Testis (tissue), 3 donors: ENCODE data around the gene WDFY4. TPM values are rescaled to one million over a fixed set of nuclear protein-coding genes. Genes with fewer than 3 reads are reported as not detected.

Source experiments
- DNase-seq: peaks from one replicate; pipeline ENCODE4 v3.0.0-alpha.2; 2019
- H3K27ac ChIP-seq, 2 donors: fragments of 200-600 bp; sonication (generic); one replicate each; pipeline ENCODE4 v1.5.1; 2019
- H3K27me3 ChIP-seq: fragments of 200-600 bp; sonication (generic); one replicate; pipeline ENCODE4 v1.5.1; 2019
- H3K36me3 ChIP-seq: fragments of 200-600 bp; sonication (generic); one replicate; pipeline ENCODE4 v1.5.1; 2017; ENCODE audit warnings: low read depth; ENCODE audit errors: missing control alignments
- H3K4me1 ChIP-seq: fragments of 200-600 bp; sonication (generic); one replicate; pipeline ENCODE4 v1.5.1; 2019
- H3K4me3 ChIP-seq, 2 donors: fragments of 200-600 bp; sonication (generic); one replicate each; pipeline ENCODE4 v1.5.1; 2017 to 2019
- H3K9me3 ChIP-seq: fragments of 200-600 bp; sonication (generic); one replicate; pipeline ENCODE4 v1.5.1; 2017
- CTCF ChIP-seq, 3 experiments: fragments of 450-650 bp in 2 of 3; fragments of 200-600 bp in 1 of 3; sonication (generic) in 1 of 3; IDR thresholded peaks; one replicate each; pipeline ENCODE4 v1.5.1; 2016 to 2019; ENCODE audit warnings: antibody characterized with exemption in 3 of 3, mild to moderate bottlenecking in 2 of 3, moderate library complexity in 1 of 3
- POLR2A ChIP-seq: fragments of 450-650 bp; IDR thresholded peaks from one replicate; pipeline ENCODE4 v1.6.1; 2017; ENCODE audit warnings: antibody characterized with exemption, mild to moderate bottlenecking, moderate library complexity
- WGBS, 2 donors: methylation state at CpG; one replicate each; pipeline ENCODE4 v1.1.5; 2018; 5-methylcytosine and 5-hydroxymethylcytosine counted together
- intact Hi-C: fragments of 100-400 bp; cut with DNase I; formaldehyde crosslinking; loops from one replicate; pipeline ENCODE4 v1.15.1; 2023; ENCODE audit warnings: low total_unique reads
- polyA plus RNA-seq: library from polyadenylated mRNA; stranded (reverse); fragments of 350-450 nt; fragmentation: Illumina TruSeq; extraction: RNeasy Lipid Tissue Mini Kit (QIAGEN cat#74804); gene quantifications from one replicate; pipeline ENCODE4 v1.2.3, GENCODE V29; 2014; ENCODE audit warnings: low read depth, low replicate concordance; ENCODE audit not compliant: insufficient read depth
- total RNA-seq, 2 donors: library from RNA; depleted of rRNA; stranded (reverse); fragments of >200 nt; gene quantifications; one replicate each; pipeline ENCODE4 v1.2.3, GENCODE V29; 2016

WDFY4 gene
- total and polyA plus RNA-seq, 3 donors from 2014 or later = 10.2 to 21.5 (median 18.4) TPM

- WGBS, 2 donors = 93 to 100% methylated on average over 2 of the region's 2 CpGs
- Histone ChIP-seq H3K27ac (no peak overlapping the region), H3K4me3 (no peak overlapping the region), H3K9me3 (no peaks in the 10 kb centered on the region), H3K4me1 (no peaks in the 10 kb centered on the region), H3K27me3 (no peaks in the 10 kb centered on the region), H3K36me3 (no peaks in the 10 kb centered on the region)
- intact Hi-C loops = no loop called here
- TF ChIP-seq CTCF (IDR thresholded peaks at IDR 0.05) = no peak
- no peak for TF ChIP-seq POLR2A
- no peak for DNase-seq
Measured at GRCh38 chr10:48796713-48797245, 112.1 kb downstream of the WDFY4 start.

- no peak overlapping the region for H3K4me3 ChIP-seq
- 90 to 94% methylated on average over 4 of the region's 4 CpGs for WGBS, 2 donors
- no peaks in the 10 kb centered on the region for H3K36me3 ChIP-seq
- TF ChIP-seq CTCF (IDR thresholded peaks at IDR 0.05) (no peak), POLR2A (no peak)
- H3K9me3 ChIP-seq = no peaks in the 10 kb centered on the region
- no peak for DNase-seq
- intact Hi-C loops = no loop called here
- no peak overlapping the region for H3K27ac ChIP-seq
- H3K4me1 ChIP-seq = no peaks in the 10 kb centered on the region
- H3K27me3 ChIP-seq = no peaks in the 10 kb centered on the region
Measured at GRCh38 chr10:48797830-48798229, 113.2 kb downstream of the WDFY4 start.

- Histone ChIP-seq H3K27me3 (no peaks in the 10 kb centered on the region), H3K4me3 (no peak overlapping the region), H3K9me3 (no peaks in the 10 kb centered on the region), H3K4me1 (no peaks in the 10 kb centered on the region), H3K27ac (no peak overlapping the region), H3K36me3 (no peaks in the 10 kb centered on the region)
- intact Hi-C loops = no loop called here
- WGBS, 2 donors = 78 to 82% methylated on average over 5 of the region's 5 CpGs
- no peak for DNase-seq
- TF ChIP-seq CTCF (IDR thresholded peaks at IDR 0.05) (no peak), POLR2A (no peak)
Measured at GRCh38 chr10:48798481-48799254, 114.0 kb downstream of the WDFY4 start.

GRCh38 chr10:48799341-48800006, 114.8 kb downstream of the WDFY4 start:
- no peak overlapping the region for H3K4me3 ChIP-seq
- WGBS, 2 donors = 89 to 94% methylated on average over 17 of the region's 17 CpGs
- H3K9me3 ChIP-seq = no peaks in the 10 kb centered on the region
- H3K36me3 ChIP-seq = no peaks in the 10 kb centered on the region
- no peaks in the 10 kb centered on the region for H3K4me1 ChIP-seq
- H3K27ac ChIP-seq = no peak overlapping the region
- H3K27me3 ChIP-seq = no peaks in the 10 kb centered on the region
- intact Hi-C loops = no loop called here
- TF ChIP-seq CTCF (IDR thresholded peaks at IDR 0.05) = no peak
- no peak for TF ChIP-seq POLR2A
- no peak for DNase-seq
